ENCODE measurements around the gene AGAP1. TPM values are rescaled to one million over a fixed set of nuclear protein-coding genes. Genes with fewer than 3 reads are reported as not detected.

The AGAP1 gene
- polyA plus RNA-seq, 3 donors: 3.7 to 7.1 (median 6.3) TPM

DNA sequence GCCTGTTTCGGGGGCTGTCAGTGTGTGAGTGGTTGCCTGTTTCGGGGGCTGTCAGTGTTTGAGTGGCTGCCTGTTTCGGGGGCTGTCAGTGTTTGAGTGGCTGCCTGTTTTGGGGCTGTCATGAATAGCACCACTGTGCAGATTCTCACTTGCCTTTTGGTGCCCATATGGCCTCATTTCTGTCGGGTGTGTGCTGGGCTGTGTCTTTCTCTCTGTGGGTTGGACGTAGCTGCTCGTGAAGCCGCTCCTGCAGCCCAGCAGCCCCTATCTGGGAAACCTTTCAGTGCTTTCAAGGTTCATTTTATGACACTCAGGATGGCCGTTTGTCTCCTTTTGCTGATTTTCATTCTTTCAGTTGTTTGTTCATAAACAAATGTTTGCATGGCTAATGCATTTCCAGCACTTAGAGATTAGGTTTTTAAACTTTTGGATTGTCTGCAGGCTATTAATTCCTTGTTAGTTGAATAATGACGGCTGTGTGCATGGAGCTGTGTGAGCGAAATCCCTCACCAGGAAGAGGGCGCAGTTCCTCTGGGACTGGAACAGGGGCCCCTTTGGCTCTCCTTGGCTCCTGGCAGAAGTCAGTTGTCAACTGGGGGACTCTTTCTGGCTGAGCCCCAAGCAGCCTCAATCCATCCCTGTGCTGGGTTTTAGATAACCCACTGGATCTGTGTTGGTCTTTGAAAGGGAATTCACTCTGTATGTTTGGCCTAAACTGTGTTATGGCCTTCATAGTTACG, 10.8 kb downstream of the AGAP1 start:
- WGBS, 3 donors: 62 to 73% (median 69%) methylated on average over 12 of the region's 12 CpGs
- no peak overlapping the region for H3K27ac ChIP-seq (ENCODE audit: low read depth, low read length)

DNA sequence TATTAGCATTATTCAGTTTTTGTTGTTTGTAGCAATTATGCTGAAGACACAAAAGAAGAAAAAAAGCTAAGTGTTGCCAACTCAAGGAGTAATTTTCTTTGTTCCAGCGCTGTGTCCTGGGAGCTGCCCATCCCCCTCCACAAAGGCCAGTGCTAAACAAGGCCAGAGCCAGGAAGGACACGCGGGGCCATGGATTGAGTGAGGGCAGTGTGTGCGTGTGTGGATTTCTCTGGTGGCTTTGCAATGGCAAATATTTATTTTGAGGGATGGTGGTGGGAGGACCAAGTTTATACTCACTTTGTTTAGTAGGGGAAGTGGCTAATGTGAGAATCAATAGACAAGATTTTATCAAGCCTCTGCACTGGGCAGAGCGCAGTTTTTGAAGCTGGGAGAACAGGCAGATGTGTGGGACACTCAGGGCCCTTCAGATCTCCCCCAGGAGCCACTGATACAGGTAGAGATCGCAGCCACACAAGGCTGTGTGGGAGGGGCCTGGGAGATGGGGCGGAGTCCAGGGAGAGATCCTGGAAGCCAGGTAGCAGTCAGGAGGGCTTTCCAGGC, 11.4 kb downstream of the AGAP1 start:
- WGBS, 3 donors: 24 to 59% (median 46%) methylated on average over 7 of the region's 7 CpGs
- no peak overlapping the region for H3K27ac ChIP-seq (ENCODE audit: low read depth, low read length)

DNA sequence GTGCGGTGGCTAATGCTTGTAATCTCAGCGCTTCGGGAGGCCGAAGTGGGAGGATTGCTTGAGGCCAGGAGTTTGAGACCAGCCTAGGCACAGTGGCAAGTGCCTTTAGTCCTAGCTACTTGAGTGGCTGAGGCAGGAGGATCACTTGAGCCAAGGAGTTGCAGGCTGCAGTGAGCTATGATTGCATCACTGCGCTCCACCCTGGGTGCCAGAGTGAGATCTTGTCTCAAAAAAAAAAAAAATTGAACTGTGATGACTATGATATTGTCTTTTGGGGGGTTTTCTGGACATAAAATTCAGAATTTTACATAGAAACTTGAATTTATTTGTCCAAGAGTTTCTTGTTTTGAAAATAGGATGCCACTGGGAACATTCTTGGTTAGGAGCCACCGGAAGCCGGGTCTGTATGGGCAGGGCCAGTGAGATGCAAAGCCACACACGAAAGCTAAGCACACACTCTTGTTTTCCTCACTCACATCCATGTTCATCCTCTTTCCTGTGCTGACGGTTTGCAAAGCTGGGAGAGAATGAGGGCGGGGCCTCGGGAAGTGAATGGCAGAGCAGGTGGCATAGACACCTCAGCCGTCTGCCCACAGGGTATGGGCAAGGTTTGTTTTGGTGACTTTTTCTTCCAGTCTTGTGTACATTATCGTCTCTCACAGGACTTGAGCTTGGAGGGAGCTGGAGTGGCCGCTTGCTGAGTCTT, 12.6 kb downstream of the AGAP1 start:
- 74 to 88% (median 85%) methylated on average over 14 of the region's 14 CpGs for WGBS, 3 donors
- no peak overlapping the region for H3K27ac ChIP-seq (ENCODE audit: low read depth, low read length)

DNA sequence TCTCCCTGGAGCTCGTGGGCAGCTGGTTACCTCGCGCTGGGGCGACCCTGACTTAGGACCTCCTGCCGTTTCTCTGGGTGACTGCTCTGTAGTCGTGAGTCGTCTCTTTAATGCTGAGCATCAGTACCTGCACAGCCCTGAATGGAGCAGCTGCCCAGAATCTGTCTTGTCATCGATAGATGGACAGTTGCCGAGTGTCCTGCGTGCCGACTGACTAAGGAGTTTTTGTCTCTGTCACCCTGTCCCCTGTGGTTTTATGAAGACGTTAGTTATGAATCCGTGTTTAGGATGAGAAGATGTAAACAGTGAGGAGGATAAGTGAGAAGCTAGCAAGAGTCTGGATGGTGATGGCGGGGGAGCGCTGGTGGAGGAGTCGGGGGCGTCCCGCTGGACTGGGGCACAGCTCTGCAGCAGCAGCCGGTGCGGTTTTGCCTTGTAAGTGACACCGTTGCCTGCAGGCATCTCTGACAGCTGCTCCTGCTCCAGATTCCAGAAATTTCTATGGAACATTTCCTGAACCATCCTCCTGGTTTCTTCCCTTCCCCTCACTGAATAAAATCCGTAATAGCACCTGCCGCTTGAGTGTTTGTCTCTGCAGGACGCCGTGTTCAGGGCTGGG, 13.3 kb downstream of the AGAP1 start:
- no peak overlapping the region for H3K27ac ChIP-seq (ENCODE audit: low read depth, low read length)
- 84 to 91% (median 91%) methylated on average over 25 of the region's 25 CpGs for WGBS, 3 donors

DNA sequence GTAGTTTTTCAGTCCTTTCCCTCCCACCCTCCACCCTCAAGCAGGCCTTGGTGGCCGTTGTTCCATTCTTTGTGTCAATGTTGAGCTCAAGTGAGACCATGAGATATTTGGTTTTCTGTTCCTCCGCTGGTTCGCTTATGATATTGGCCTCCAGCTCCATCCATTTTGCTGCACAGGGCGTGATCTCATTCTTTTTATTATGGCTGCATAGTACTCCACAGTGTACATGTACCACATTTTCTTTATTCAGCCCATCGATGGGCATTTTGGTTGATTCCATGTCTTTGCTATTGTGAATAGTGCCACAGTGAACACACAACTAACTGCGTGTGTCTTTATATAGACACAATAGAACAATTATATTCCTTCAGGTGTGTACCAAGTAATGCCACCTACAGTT, 14.1 kb downstream of the AGAP1 start:
- 93 to 98% (median 95%) methylated on average over 6 of the region's 6 CpGs for WGBS, 3 donors
- no peak overlapping the region for H3K27ac ChIP-seq (ENCODE audit: low read depth, low read length)

DNA sequence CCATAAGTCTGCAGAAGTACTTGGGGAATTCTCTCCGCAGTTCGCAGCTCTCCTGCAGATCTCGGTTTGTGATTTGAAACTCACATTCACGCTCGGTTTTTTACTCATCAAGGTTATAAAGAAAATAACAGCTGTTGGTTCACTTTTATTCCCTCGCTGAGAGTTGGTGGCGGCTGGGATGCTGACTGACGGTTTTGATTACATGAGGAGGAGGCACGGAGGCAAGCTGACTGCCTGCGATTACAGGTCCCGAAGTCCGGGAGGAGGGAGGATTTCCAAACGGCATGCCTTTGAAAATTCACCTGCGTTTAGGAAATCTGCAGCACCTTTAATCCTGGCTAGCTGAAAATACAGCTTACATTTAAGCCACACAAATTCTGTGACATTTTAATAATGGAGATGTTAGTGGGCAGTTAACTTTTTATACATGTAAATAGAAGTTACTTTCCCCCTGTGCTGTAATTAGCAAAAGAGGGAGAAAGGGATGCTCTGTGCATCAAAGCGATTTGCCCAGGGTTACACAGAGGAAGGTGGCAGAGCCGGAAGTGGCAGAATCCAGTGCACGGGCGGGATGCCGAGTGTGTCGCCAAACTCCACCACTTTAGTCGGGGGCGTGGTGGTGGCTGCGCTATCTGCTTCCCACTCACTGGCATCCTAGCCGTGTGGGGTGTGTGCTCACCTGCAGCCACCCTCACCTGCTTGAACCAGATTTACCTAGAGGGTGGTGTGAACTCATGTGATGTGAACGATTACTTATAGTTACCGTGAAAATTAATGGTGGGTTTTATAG, 14.7 kb downstream of the AGAP1 start:
- no peak overlapping the region for H3K27ac ChIP-seq (ENCODE audit: low read depth, low read length)
- 67 to 92% (median 91%) methylated on average over 26 of the region's 26 CpGs for WGBS, 3 donors

DNA sequence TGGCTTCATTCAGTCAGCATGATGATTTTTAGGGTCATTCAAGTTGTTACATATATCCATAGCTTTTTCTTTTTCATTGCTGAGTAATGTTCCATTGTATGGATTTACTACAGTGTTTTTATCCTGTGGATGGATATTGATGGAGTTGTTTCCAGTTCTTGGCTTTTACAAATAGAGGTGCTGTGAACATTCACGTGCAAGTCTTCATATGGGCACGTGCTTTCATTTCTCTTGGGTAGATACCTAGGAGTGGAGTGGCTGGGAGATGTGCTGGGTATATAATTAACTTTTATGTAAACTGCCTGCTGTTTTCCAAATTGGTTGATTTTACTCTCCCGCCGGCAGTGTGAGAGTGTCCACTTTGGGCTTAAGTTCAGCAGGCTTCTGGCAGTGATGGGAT, 16.5 kb downstream of the AGAP1 start:
- H3K27ac ChIP-seq (ENCODE audit: low read depth, low read length): no peak overlapping the region
- WGBS, 3 donors: 46 to 88% (median 73%) methylated on average over 4 of the region's 4 CpGs

DNA sequence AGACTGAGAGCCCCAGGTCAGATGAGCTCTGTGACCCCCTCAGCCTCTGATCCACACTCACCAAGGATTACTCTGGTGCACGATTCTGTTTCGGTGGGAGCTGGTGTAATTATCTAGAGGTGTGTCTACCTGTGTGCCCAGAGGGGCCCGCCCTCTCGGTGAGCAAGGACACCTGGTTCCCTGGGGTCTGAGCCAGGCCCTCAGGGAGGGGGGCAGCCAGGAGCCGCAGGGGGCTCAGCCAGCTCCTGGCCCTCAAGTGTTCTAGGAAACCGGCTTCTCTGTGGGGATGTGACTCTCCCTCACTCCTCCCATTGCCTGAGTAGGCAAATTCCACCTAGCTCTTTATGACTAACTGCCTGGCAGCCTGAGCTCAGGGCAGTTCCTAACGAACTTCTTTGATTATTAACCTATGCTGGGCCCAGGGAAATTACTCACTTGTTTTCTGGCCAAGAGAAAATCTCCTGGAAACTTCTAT, 17.4 kb downstream of the AGAP1 start:
- WGBS, 3 donors: 20 to 58% (median 53%) methylated on average over 7 of the region's 7 CpGs
- no peak overlapping the region for H3K27ac ChIP-seq (ENCODE audit: low read depth, low read length)

DNA sequence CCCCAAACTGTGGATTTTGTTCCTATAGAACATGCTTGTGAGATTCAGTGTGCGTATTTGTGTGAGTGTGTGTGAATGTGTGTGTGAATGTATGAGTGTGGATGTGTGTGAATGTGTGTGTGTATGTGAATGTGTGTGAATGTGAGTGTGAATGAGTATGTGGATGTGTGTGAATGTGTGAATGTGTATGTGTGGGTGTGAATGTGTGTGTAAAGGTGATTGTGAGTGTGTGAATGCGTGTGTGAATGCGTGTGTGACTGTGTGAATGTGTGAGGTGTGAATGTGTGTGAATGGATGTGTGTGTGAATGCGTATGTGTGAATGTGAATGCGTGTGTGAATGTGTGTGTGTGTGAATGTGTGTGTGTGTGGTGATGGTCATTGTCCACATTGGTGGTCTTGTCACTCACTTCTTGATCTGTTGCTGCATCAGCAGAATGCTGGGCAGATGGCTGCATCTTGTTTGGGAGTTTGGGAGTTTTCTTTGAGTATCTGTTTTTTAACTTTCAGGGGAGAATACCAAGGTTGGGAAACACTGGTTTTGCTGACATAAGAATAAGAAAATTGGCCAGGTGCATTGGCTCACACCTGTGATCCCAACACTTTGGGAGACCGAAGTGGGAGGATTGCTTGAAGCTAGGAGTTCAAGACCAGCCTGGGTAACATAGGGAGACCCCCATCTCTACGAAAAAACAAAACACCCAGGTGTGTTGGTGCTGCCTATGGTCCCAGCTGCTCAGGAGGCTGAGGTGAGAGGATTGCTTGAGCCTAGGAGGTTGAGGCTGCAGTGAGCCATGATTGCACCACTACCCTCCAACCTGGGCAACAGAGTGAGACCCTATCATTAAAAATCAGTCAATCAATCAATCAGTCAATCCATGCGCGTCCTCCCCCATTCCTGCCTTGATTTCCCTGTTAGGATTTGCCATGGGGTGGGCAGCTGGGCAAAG, 18.2 kb downstream of the AGAP1 start:
- WGBS, 3 donors: 85 to 90% (median 86%) methylated on average over 9 of the region's 9 CpGs
- no peak overlapping the region for H3K27ac ChIP-seq (ENCODE audit: low read depth, low read length)

DNA sequence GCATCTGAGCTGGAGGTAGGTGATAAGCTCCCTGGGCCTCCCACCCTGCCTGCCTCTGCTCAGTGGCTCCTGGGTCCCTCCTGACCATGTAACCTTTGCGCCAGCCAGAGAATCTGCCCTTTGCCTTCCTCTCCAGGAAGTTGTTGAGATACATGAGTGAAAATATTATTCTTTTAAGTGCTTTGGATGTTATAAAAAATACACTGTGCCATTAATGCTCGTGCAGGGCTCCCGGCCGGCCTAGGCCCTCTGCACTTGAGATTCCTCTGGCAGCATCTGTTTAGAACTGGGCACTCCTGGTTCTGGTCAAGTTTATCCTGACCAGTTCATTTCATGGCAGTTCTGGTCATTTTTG, 18.8 kb downstream of the AGAP1 start:
- 82 to 90% (median 88%) methylated on average over 4 of the region's 4 CpGs for WGBS, 3 donors
- H3K27ac ChIP-seq (ENCODE audit: low read depth, low read length): no peak overlapping the region

DNA sequence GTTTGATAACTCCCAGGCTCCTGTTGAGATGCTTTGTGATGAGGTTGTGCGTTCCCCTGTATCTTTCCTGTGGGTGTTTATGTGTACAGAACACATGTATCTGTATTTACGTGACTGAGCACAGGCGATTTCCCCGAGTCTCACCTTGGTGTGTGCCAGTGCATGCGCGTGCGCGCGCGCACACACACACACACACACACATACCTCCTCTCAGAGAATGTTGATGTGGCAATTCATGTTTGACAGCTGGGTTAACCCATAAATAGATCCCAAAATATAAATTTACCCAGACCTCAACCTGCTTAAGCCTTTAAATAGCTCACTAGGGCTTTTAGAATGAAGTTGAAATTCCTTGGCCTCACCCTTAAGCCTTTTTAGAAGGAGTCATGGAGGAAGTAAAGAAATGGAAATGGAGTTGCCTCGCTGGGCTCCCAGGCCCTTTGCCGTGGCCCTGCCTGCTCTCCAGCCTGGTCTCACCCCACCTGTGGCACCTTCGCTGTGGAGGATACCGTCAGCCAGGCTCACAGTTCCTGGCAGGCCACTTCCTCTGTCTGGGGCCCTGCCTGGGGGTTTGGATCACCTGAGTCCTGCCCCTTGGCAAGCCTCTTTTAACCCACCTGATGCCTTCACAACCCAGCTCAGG, 20.3 kb downstream of the AGAP1 start:
- WGBS, 3 donors: 85 to 94% (median 93%) methylated on average over 14 of the region's 14 CpGs
- no peak overlapping the region for H3K27ac ChIP-seq (ENCODE audit: low read depth, low read length)

DNA sequence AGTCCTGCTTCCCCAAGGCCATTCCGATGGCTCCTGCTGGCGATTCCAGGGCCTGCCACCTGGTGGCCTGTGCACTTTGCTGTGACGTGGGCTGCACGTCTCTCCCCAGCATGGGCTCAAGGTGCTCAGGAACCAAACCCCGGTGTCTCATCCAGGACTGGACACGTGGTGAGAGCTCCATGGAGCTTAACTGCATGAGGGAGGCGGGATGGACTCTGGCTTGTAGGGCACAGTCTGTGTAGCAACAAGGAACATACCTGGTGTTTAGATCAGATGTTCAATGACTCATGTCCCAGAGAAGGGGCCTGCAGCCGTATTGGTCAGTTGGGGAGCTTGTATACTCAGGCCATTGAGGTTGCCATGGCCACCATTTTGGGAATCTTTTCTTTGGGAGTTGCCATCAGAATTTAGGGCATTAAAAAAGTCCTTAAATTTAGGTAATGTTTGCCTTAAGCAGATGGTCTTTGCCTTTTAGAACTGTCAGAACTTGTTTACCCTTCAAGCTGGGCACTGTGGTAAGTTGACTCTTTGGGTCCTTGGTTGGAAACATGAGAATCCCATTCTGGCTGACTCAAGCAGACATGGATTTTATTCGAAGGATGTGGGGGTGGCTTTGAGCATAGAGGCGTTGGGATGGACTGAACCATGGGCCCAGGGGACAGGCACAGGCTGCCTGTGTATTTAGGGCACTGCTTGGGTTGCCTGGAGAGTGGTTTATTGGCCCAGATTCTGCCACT, 21.0 kb downstream of the AGAP1 start:
- WGBS, 3 donors: 88 to 93% (median 92%) methylated on average over 10 of the region's 10 CpGs
- H3K27ac ChIP-seq (ENCODE audit: low read depth, low read length): no peak overlapping the region

DNA sequence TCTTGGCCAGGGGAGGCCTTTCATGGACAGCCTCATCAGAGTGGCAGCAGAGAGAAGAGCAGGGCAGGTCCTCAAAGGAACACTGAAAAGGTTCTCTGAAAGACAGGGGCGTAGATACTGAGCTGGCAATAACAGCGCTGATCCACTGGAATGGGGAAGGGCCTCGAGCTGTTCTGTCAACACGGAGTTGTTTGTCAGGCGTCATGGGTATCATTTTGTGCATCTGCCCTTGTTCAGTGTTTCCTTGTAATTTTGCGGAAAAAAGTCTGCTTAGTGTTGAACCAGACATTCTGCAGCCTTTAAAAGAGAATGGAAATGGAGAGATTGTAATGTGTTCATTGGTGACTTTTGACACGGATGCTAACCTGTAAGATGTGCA, 21.5 kb downstream of the AGAP1 start:
- no peak overlapping the region for H3K27ac ChIP-seq (ENCODE audit: low read depth, low read length)
- 95% methylated on average over 7 of the region's 7 CpGs for WGBS, 3 donors

DNA sequence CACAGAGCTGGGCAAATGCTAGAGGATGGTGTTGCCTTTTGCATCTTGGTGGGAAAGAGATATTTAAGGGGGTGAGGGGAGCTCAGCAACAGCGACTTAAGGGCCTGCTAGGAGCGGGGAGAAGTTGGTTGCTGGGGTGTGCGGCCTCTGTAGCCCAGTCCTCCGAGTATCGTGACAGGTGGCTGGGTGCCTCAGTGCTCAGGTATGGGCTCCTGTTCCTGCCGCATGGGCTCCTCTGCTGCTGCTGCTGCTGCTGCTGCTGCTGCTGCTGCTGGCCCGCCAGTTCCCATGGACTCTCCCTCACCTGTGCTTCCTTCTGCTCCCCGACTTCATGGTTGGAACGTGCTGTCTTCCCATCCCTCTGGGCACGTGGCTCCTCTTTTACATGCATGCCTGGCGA, 22.0 kb downstream of the AGAP1 start:
- H3K27ac ChIP-seq (ENCODE audit: low read depth, low read length): no peak overlapping the region
- 94 to 98% (median 98%) methylated on average over 10 to 11 of the region's 11 CpGs for WGBS, 3 donors

DNA sequence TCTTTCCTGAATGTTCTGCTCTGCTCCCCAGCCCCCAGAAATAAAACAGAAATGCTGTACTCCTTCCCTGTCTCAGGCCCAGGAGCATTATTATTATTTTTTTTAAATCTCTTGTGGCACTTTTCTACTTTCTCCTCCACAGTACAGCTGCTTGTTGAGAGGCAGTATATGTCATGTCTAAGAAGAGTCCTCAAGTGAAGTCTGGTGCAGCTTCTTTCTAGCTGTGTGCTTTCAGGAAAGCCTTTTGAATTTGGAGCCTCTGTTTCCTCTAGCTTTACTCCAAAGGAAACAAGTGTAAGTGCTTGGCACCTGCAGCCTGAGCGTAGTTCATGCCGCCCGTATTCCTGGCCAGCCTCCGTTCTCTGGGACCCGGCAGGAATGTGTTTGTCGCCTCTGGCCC, 22.4 kb downstream of the AGAP1 start:
- H3K27ac ChIP-seq (ENCODE audit: low read depth, low read length): no peak overlapping the region
- WGBS, 3 donors: 92 to 97% (median 96%) methylated on average over 6 of the region's 6 CpGs

DNA sequence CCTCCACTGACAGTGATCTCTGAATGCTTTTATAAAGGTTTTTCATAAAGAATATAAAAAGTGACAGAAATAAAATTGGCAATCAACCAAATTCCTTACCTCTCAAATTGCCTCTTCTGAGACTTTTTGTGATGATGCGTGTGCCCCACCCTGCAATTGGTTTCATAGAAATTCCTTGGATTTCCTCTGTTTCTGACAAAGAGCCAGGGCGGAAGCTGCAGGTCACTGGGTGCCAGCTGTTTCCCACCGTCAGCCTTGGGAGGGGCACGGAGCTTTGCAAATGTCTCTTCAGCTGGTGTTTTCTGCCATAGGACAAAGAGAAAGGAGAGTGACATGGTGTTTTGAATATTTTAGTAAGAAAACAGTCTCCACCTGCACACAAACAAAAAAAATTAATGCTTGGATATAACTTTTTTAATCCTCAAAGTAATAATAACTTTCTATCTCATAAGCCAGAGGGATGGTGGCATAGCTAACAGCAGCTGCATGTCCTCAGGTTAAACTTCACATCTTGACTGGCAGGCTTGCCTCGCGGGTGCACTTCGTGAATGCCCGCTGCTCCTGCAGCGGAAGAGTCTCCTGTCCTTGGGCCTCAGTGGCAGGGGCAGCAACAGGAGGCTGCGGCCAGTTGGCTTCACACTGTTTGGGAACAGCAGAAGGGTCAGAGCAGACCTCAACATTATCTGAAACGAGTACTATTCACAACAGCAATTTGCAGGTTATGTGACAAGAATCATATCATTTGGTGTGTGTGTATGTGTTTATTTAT, 24.7 kb downstream of the AGAP1 start:
- no peak overlapping the region for H3K27ac ChIP-seq (ENCODE audit: low read depth, low read length)
- WGBS, 3 donors: 56 to 70% (median 68%) methylated on average over 11 of the region's 11 CpGs
